Ascending aorta (tissue), 2 donors: ENCODE data around the gene RREB1. TPM values are rescaled to one million over a fixed set of nuclear protein-coding genes. Genes with fewer than 3 reads are reported as not detected.
A peak's percentile ranks its signal among the peaks of the same experiment; 100 is the strongest.

Experiments used
- DNase-seq, 2 donors: peaks; one replicate each; pipeline ENCODE4 v3.0.0-alpha.2; 2019; ENCODE audit warnings: low spot score in 2 of 2
- H3K27ac ChIP-seq, 2 donors: fragments of 200-600 bp; sonication (generic); one replicate each; pipeline ENCODE4 v1.5.1; 2016 to 2017; ENCODE audit warnings: mild to moderate bottlenecking in 1 of 2
- H3K27me3 ChIP-seq: fragments of 200-600 bp; sonication (generic); one replicate; pipeline ENCODE4 v1.5.1; 2017
- H3K36me3 ChIP-seq, 2 donors: fragments of 200-600 bp; sonication (generic); one replicate each; pipeline ENCODE4 v1.5.1; 2016
- H3K4me1 ChIP-seq, 2 donors: fragments of 200-600 bp; sonication (generic); one replicate each; pipeline ENCODE4 v1.5.1; 2016 to 2017; ENCODE audit warnings: mild to moderate bottlenecking in 1 of 2
- H3K4me3 ChIP-seq, 2 donors: fragments of 200-600 bp; sonication (generic); one replicate each; pipeline ENCODE4 v1.5.1; 2016 to 2017; ENCODE audit warnings: mild to moderate bottlenecking in 1 of 2
- H3K9me3 ChIP-seq, 2 donors: fragments of 200-600 bp; sonication (generic); one replicate each; pipeline ENCODE4 v1.5.1; 2016
- intact Hi-C: fragments of 100-400 bp; cut with DNase I; formaldehyde crosslinking; loops from one replicate; pipeline ENCODE4 v1.15.1; 2023
- total RNA-seq: library from RNA; depleted of rRNA; stranded (reverse); fragments of >200 nt; gene quantifications from one replicate; pipeline ENCODE4 v1.1.0, GENCODE V29; 2016
- TF ChIP-seq, protein P1 (sequence below), 3 experiments: fragments of 200-600 bp in 2 of 3; fragments of 450-650 bp in 1 of 3; sonication (generic) in 2 of 3; IDR thresholded peaks; one replicate each; pipeline ENCODE4 v1.5.1; 2016 to 2019; ENCODE audit warnings: antibody characterized with exemption in 3 of 3, mild to moderate bottlenecking in 1 of 3, moderate library complexity in 1 of 3

Gene RREB1
- total RNA-seq, 1 donor from 2014 or later, result 48.9 TPM

DNA sequence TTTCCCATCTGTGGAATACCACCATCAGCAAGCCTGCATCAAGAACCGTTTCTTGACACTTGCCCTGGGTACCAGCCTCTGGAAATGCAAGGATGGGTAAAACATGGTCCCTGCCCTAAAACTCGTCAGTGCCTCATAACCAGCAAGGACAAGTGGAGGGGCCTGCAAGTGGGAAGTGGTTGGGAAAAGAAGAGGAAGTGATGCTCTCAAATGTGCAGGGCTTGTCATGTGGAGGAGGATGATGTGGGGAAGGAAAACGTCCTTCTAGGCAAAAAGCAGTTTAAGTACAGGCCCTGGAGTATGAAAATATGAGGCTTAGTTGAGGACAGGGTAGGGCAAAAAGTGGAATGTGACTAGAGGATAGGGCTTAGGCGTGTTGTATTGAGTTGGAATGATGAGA is 19.0 kb downstream of the RREB1 start:
- TF ChIP-seq, protein P1, sequence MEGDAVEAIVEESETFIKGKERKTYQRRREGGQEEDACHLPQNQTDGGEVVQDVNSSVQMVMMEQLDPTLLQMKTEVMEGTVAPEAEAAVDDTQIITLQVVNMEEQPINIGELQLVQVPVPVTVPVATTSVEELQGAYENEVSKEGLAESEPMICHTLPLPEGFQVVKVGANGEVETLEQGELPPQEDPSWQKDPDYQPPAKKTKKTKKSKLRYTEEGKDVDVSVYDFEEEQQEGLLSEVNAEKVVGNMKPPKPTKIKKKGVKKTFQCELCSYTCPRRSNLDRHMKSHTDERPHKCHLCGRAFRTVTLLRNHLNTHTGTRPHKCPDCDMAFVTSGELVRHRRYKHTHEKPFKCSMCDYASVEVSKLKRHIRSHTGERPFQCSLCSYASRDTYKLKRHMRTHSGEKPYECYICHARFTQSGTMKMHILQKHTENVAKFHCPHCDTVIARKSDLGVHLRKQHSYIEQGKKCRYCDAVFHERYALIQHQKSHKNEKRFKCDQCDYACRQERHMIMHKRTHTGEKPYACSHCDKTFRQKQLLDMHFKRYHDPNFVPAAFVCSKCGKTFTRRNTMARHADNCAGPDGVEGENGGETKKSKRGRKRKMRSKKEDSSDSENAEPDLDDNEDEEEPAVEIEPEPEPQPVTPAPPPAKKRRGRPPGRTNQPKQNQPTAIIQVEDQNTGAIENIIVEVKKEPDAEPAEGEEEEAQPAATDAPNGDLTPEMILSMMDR (IDR thresholded peaks at IDR 0.05), result no peak
- Histone ChIP-seq H3K36me3 (no peaks in the 10 kb centered on the region), H3K9me3 (no peaks in the 10 kb centered on the region), H3K27me3 (no peaks in the 10 kb centered on the region), H3K4me1 (peaks cover 0 to 2% of the 10 kb centered on the region in 2 donors), H3K4me3 (no peak overlapping the region), H3K27ac (no peak overlapping the region)
- DNase-seq, result no peak
- intact Hi-C loops, result no loop called here

DNA sequence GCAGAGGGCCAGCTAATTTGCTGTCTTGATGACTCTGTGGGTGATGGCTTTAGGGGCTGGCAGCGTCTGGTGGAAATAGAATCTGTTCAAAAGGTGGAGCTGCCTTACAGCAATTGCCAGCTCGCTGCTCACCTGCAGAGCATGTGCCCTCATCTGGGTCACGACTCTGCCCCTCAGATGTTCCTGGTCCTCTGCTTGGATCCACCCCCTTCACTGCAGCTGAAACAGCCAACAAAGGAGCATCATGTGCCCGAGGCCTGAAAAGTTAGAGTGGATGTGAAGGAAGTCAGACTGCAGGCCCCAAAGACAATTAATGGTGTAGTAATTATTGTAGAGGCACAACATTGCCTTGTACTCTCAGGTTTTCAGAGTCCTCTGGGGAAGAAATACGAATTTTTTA is 19.9 kb downstream of the RREB1 start:
- H3K27ac ChIP-seq, result no peak overlapping the region
- intact Hi-C loops, result no loop called here
- no peak overlapping the region for H3K4me3 ChIP-seq
- no peaks in the 10 kb centered on the region for H3K9me3 ChIP-seq
- no peaks in the 10 kb centered on the region for H3K27me3 ChIP-seq
- DNase-seq, result no peak
- H3K36me3 ChIP-seq, result no peaks in the 10 kb centered on the region
- TF ChIP-seq, protein P1 (IDR thresholded peaks at IDR 0.05), result no peak
- peaks cover 0 to 2% of the 10 kb centered on the region in 2 donors for H3K4me1 ChIP-seq

DNA sequence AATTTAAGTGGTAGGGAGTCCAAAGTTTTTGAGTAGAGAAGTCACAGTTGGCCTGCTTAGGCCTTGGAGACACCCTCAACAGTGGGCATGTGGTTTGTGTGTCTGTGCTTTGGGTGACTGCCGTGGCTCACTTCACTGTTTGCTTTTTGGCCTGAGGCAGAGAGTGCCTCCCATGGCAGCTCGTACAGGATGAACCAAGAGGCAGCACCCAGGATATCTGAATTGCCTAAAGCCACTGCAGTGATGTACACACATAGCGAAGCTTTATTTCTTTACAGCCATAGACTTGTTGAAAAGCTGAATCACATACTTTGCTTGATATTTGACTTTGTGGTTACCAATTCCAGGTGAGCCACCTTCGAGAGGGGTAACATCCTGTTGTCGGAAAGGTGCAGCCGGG is 21.6 kb downstream of the RREB1 start:
- Histone ChIP-seq H3K36me3 (no peaks in the 10 kb centered on the region), H3K4me3 (no peak overlapping the region), H3K9me3 (no peaks in the 10 kb centered on the region), H3K27ac (no peak overlapping the region), H3K27me3 (no peaks in the 10 kb centered on the region), H3K4me1 (no peaks in the 10 kb centered on the region)
- intact Hi-C loops, result no loop called here
- TF ChIP-seq, protein P1 (IDR thresholded peaks at IDR 0.05), result no peak
- no peak for DNase-seq

DNA sequence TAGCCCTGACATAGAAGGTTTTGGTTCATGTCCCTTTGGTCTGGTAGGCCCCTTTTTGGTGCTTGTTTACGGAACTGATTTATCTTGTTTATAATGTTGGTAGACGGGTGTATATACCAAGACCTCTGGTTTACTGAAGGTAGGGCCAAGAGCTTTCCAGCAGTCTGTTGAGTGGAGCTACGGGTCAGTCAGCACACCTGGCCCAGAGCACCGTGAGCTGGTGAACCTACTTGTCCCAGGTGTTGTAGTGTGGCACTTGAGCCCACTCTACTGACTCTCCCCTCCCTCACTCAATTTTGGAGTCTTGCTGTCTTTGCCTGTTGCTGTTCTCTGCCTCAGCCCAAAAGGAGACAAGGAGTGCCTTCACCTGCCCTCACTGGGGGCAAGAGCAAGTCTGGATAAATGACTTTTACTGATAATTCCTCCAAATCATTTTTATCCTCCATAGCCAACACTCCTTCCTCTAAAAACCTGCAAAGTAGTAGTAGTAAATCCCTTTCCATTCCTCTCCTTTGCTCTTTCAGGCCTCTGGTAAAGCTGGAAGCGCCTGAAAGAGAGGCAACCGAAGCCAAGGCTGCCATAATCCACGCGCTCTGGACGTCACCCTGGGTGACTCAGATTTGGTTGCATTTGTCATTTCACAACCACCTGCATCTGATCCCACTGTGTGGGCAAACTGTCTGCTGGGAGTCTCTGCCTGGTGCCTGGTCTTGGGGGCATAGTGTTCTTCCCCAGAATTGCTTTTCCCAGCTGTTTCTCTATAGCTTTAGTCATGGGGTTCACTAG is 22.2 kb downstream of the RREB1 start:
- Histone ChIP-seq H3K27ac (peak overlapping the region in 1 of 2 donors; percentile 32), H3K27me3 (no peaks in the 10 kb centered on the region), H3K36me3 (no peaks in the 10 kb centered on the region), H3K4me1 (no peaks in the 10 kb centered on the region), H3K4me3 (no peak overlapping the region), H3K9me3 (no peaks in the 10 kb centered on the region)
- TF ChIP-seq, protein P1 (IDR thresholded peaks at IDR 0.05), result no peak
- peak in 1 of 2 donors; percentile 70 for DNase-seq
- intact Hi-C loops, result no loop called here

DNA sequence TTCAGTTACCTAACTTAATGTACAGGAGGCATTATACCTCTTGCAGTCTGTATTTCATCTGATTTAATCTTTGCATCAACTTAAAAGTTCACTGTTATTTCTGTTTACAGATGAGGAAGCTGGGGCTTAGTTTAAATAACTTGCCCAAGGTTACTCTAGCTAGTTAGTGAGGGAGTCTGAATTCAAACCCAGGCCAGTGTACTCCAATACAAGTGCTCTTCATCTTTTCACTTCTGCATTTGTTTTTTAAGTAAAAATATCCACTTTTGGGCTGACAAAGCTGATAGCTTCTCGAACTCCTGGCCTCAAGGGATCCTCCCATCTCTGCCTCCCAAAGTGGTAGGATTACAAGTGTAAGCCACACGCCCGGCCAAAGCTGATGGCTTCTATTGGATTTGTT is 23.6 kb downstream of the RREB1 start:
- no peaks in the 10 kb centered on the region for H3K9me3 ChIP-seq
- no peak for DNase-seq
- H3K27ac ChIP-seq, result no peak overlapping the region
- intact Hi-C loops, result no loop called here
- no peaks in the 10 kb centered on the region for H3K4me1 ChIP-seq
- TF ChIP-seq, protein P1 (IDR thresholded peaks at IDR 0.05), result no peak
- H3K36me3 ChIP-seq, result no peaks in the 10 kb centered on the region
- H3K27me3 ChIP-seq, result no peaks in the 10 kb centered on the region
- no peak overlapping the region for H3K4me3 ChIP-seq
